ENCODE results near the gene MMADHC. TPM values are rescaled to one million over a fixed set of nuclear protein-coding genes. Genes with fewer than 3 reads are reported as not detected.

MMADHC gene
- total RNA-seq (2022; extraction: Qiagen RNA extraction; ENCODE audit: low read depth) = 79.0 to 97.7 TPM (median 88.5 TPM) in 5 replicates

DNA sequence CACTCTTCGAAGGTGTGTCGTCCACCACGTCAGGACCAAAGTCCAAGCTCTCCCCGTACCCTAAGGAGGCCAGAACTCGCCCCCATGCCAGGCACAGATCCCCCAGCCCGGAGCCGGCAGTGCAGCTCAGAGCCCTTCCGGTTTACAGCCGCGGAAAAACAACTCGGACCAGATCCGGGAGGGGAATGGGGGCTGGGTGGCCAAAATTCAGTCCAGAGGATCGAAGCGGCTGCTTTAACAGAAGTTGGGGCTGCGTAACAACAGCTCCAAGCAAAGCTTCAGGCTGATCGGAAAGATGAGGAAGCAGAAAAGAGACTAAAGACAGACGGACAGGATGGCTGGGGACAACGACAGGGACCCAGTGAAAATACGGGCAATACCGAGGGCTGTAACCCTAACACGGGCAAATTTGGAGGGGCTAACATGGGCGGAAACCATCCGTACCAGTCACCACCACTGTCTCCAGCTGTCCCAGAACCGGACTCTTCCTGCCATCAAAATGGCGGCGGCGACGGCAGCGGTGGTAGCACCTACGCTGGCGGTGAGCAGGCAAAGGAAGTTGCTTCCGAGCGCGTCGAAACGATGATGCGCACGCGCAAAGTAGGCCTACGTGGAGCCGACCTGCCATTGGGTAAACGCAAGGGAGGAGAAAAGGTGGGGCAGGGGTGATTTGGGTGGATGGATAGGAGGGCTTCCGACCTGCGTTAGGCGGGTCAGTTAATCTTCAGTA, at the start of gene MMADHC:
Gene MMADHC (minus strand): TSS at position 556 of the 730 bp plus-strand sequence. CDS start 678 bp downstream, outside the sequence.

Measured in A549 treated with GW870086 at 1 μM for 4 hours (cell line).